OCI-M2 (cell line): ENCODE data around the gene ALOXE3.

ENCODE experiments used
- DNase-seq: peaks from one replicate; lab custom pipeline; 2025; ENCODE audit not compliant: unreplicated experiment; lab: John Stamatoyannopoulos, UW

Gene ALOXE3

DNA sequence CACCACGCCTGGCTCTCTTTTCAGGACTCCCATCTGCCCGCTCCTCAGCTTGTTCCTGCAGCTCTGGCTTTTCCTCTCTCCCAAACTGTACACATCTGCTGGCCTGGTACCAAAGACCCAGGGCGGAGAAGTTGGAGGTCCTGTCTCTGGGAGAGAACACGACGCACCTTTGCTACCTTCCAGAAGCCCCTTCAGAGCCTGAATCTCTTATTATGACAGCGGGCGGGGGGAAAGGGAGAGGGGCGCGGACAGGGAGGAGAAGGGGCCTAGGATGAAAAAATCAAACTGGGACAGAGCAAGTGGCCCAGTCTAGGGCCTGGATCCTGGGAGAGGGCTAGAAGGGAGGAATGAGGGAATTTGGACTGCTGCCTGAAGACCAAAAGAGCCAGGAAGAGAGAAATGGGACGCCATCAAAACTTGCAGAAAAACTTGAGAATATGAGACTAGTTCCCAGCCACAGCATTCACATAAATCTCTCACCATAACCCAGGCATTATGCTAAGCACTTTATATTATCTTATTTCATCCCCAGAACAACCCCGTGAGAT lies 36.4 kb upstream of the ALOXE3 start:
- DNase-seq = no peak

DNA sequence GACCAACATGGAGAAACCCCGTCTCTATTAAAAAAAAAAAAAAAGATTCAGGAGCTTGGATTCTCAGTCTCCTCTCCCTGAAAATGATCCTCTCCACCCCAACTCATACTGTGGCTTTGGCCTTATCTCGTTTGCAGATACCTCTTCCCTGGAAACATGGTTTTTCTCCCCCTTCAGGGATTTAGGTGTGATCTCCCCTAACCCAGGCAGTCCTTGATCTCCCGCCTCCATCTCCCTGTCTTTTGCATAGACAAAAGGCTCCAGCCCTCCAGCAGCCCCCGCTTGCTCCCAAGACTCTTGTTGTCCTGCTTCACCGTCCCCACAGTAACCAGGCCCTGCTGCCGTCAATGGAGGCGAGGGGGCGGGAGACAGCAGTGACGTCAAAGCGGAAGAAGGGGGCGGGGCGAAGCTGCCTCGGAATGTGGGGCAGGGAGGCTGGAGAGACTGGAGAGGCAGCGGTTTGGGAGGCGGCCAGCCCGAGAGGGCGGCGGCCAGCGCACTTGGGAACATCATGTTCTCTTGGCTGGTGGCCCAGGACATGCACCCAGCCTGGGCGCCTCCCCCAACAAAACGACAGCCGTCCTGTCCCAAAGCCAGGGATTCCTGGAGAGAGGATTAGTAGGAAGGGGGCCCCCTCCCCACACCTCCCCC lies 35.8 kb upstream of the ALOXE3 start:
- no peak for DNase-seq

DNA sequence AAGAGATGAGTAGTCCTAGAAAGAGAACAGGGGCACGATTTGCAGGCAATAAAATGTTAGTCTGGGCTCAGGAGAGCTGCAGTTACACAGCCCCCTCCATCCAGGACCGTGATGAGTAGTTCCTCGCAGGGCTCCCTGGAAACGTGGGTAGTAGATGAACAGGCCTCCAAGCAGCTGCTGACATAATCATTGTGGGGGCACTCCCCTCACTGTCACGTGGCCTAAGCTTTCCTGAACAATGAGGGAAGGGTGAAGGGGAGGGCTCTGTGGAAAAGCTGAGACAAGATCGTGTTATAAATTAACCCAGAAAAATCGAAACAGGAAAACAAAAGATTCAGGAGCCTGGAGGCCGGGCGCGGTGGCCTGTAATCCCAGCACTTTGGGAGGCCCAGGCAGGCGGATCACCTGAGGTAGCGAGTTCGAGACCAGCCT lies 35.2 kb upstream of the ALOXE3 start:
- DNase-seq = no peak

DNA sequence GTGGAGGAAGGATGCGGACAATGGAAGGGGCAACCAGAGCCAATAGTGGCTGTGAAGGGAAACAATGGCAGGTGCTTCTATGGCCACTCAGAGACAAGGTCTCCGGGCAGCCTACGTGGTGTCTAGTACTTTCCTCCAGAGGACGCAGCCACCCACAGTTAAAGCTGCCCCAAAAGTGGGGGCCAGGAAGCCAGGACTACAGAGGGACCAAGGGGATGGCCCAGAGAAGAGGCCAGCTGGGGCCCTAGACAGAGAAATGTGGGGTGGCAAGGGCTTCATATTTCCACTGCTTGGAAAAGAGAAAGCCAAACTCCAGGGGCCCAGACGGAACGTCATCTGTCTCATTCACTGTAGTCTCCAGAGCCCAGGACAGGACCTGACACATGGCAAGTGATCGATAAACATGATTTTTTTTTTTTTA lies 34.7 kb upstream of the ALOXE3 start:
- DNase-seq = no peak

DNA sequence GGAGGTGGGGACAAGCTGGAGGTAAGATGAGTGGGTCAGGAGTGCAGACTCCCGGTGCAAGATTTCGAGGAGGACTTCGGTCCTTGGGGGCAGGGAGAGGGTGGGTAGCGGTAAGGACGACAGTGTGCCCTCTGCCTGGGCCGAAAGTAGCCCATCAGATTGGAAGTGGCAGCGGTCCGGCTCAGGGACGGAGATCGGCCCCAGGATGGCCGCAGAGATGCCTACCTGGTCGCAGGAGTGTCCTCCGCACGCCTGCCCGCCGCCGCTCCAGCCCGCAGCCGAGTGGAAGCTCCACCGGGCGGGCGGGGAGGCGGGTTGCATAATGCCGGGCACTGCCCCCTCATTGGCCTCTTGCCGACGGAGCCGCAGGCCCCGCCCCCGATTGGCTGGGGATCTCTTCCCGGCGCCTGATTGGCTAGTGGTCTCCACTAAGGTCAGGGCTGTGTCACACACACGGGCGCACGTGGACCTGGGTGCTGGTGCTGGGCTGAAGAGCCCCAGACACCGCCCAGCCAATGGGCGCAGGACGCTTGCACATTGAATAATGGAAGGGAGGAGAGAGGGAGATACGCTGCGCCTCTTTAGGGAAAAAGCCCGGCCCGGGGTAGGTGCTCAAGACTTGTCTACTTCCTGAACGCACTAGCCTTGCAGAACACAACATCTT lies 33.9 kb upstream of the ALOXE3 start, which contains the start of gene PER1:
Gene PER1 (minus strand): TSS at position 293 of the 664 bp plus-strand sequence. CDS start 1,698 bp downstream, outside the sequence.
- no peak for DNase-seq

DNA sequence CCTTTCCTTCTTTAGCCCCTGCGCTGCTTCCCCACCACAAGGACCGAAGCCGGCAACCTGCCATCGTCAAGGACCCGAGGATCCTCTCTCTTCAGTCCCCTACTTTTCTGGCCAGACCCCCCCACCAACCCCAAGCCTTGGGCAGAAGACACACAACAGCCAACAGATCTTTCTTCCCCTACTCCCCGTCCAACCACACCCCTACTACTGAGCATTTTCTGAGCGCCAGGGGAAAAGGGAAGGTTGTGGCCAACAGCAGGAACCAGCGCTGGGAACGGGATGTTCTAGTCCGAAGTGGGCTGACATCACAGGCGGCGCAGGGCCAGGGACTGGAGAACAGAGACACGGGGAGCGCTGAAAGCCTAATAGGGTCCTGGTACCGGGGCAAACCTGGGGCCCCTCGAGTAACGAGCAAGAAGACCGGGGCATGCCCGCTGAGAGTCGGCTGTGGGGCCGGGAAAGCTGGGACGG lies 33.4 kb upstream of the ALOXE3 start:
- DNase-seq = no peak

DNA sequence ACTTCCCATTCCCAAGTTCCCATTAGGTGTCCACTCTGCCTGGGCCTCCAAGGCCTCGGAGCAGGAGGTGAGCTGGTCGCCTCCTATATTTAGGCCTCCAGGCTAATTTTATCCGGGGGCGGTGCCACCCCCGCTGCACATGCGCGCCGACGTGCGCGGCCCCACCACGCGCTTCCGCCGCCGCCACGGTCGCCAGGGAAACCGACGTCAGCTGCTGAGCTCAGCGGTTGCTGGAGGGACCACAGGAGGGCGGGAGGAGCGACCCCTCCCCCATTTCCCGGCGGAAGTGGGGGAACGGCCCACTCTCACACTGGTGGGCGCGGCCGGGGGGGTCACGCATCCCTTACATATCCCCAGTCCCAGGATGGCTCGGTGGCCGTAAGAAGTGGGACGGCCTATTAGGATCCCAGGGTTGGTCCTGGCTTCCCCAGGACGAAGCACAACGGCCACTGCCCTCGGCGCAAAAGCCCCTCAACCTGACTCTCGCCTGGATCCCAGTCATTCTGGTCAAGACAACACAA lies 32.9 kb upstream of the ALOXE3 start:
- no peak for DNase-seq

DNA sequence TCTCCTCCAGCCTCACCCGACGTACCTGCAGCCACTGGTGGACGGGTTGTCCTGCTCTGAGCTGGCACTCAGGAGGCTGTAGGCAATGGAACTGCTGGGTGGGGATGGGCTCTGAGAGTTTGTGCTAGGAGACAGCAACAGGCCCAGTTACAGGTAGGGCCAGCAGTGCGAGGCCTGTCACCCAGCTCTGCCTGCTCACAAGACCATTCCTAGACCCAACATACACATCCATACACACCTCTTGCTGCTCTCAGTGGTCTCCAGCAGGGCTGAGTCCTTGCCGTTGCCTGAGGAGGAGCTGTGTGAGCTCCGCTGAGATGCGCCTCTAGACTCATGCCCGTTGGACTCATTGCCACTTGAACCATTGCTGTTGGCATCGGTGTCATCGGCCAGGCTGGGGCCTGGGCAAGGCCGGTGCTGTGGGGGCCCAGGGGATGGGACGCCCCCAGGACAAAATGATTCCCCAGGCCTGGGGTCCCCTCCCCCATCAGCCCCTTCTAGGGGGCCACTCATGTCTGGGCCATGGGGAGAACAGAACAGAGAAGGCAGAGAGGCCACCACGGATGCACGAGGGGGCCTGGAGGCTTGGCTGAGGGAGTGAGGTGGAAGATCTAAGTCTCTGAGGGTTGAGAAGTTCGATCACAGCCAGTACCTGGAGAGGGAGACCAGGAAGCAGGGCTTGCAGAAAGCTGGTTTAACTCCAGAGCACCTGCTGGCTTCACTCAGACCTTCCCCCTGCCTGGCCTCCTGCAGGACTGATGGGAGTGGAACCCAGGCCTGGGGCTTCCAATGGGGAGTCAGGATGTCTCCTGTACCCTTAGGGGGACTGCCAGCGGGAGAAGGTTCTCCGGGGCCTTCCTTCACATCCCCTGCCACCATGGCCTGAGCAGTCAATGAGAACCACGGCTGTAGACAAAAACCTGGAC lies 32.1 kb upstream of the ALOXE3 start:
- DNase-seq = no peak

DNA sequence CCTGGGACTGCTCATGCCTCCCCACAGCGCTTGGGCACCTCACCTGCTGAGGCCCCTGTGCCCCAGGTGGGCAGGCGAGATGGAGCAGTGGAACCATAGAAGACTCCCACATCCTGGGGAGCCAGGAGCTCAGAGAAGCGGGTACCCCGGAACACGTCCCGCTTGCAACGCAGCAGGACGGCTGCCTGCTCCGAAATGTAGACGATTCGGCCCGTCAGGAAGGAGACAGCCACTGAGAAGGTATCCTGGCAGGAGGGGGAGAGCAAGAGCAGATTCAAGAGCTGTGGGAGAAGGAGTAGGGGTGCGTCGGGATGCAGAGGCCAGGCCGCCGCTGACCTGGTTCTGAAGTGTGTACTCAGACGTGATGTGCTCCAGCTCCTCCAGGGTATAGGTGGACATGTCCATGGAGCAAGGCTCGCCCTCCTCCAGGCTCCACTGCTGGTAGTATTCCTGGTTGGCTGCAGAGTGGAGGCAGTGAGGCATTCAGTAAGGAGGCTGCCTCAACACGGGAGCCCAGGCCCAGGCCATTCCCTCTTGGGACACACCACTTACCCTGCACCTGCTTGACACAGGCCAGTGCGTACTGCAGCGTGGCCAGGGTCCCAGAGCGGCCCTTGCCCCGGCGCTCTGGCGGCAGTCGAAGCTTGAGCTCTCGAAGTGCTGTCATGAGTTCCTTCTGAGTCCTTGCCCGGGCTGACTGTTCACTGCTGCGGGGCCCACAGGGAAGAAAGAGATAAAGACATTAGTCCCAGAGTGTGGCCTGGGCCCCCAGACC lies 31.3 kb upstream of the ALOXE3 start:
- DNase-seq = no peak

DNA sequence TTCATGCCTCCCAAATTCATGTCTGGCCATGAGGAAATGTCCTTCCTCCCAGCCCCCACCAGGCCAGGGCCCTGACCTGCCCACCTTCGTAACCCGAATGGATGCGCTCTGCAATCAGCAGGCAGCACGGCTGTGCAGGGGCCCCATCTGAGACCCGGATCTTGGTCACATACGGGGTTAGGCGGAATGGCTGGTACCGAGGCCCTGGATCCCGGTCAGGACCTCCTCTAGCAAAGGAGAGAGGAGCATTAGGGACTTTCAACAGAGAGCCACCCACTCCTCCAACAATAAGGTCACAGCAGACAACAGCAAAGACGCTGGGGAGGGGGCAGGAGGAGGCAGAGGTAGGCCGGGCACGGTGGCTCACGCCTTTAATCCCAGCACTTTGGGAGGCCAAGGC lies 30.2 kb upstream of the ALOXE3 start:
- no peak for DNase-seq

DNA sequence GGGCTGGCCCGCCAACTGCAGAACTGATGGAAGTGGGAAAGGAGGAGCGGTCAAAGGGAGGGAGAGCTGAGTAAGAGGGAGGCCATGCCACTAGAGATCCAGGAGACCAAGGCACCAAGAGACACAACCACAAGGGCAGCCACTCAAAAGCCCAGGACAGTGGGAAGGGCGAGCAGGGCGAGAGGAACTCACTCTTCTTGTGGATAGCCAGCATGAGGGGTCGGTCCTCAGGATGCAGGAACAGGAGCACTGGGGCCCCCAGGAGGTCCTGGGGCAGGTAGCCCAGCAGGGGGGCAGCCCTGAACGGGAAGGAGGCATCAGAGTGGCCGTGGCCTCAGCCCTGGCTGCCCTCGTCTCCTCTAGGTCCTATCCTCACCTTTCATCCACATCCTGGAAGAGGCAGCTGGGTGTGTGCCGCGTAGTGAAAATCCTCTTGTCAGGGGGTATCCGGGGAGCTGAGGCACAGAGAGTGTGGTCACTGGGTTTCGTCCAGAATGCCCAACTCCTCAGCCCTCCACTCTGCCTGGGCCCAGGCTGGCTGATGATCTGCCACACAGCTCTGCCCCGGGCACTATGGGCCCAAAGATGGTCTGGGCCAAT lies 29.6 kb upstream of the ALOXE3 start:
- DNase-seq = no peak

DNA sequence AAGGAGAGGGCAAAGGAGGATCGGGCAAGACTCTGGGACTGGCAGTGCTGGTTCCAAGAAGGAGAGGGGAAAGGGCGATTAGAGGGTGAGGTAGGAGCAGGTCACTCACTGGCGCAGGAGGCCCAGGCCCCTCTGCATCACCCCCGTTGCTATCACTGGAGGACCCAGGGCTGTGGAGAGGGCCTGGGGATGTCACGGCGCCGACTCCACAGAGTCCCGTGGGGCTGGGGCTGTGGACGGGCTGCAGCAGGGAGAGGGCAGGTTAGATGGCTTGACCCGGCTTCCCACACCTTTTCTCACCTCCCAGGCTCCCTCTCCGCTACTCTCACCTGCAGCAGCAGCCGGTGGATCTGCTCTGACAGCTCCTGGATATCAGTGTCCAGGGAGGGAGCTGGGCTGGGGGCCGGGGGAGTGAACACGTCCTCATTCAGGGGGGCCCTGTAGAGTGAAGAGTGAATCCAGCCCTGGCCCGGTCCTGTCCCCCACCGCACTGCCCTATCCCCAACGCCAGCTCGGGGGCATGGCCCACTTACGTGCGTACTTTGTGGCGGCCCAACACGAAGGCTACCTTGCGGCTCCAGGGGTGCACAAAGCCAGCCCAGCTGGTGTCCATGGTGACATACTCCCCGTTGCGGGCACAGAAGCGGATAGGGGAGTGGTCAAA lies 29.0 kb upstream of the ALOXE3 start:
- no peak for DNase-seq

DNA sequence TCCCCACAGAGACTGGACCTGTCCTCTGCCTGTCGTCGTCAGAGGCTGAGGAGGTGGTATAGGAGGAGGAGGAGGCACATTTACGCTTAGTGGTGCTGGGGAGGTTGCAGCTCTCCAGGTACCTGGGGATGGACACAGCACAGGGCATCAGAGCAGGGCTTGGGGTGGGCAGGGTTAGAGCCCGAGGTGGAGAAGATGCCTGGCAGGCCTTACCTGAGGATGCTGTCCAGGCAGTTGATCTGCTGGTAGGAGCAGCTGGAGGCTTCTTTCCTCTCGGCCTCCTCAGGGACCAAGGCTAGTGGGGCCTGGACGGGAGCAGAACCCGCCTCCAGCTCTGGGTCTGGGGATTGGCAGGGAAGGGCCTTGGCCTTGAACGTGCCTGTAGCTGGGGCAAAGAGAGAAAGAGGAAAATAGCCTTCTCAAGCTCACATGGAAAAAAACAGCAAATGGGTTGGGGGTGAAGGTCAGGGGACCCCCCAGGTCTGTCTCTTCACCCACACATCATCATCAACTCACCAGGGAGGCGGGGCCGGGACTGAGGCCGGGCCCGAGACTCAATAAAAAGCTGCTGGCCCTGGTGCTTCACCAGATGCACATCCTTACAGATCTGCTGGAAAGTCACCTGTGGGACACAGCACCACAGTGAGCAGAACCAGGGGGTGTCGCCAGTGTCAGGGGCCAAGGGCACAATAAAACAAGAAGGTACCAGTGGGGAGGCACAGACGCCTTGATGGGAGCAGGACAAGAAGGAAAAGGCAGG lies 28.2 kb upstream of the ALOXE3 start:
- no peak for DNase-seq

DNA sequence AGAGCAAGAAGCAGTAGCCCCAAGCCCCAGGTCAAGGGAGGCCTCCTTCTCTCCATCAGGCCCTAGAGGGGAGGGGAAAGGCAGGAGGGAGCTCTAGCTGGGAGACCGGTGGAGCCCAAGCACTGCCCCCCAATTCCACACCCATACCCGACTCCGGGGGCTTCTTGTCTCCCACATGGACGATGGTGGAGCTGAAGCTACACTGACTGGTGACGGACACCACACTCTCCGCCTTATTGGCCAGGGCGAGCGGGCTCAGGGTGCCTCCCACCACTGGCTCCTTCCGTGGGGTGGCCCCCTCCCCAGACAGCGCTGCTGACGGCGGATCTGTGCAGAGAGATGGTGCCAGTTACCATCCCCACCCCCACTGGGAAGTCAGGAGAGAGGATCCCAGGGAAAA lies 27.5 kb upstream of the ALOXE3 start:
- DNase-seq = no peak

DNA sequence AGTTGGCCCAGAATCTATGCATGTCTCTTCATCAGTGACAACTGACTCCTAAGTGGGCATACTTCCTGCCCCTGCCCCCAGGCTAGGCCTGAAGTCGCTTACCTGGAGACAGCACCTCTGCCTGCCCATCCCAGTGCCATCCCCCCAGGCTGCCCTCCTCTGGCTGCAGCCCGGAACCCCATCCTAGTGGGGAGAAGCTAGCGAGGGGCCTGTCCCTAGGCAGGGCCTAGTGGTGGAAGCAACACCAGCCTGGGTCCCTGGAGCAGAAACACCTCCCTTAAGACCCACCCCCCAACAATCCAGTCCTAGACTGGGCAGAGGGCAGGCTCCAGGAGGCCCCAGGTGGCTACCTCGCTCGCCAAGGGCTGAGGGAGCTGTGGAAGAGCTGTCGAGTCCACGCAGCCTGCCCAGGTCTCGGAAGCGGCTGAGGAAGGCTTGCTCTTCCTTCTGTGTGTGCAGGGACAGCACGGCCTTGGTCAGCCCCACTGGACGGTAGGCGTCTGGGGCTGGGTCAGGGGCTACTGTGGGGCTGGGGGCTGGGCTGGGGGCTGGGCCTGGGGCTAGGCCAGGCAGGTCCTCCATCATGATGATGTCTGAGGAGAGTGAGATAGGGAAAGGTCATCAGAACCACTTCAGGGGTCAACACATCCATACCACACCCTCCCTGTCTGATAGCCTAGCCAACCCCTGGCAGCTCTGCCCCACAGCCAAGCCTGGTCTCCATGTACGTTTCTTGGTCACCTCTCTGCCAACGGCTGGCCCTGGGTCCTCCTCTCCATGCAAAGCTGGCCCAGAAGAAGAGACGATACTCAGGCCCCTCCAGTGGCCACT lies 26.3 kb upstream of the ALOXE3 start:
- no peak for DNase-seq

DNA sequence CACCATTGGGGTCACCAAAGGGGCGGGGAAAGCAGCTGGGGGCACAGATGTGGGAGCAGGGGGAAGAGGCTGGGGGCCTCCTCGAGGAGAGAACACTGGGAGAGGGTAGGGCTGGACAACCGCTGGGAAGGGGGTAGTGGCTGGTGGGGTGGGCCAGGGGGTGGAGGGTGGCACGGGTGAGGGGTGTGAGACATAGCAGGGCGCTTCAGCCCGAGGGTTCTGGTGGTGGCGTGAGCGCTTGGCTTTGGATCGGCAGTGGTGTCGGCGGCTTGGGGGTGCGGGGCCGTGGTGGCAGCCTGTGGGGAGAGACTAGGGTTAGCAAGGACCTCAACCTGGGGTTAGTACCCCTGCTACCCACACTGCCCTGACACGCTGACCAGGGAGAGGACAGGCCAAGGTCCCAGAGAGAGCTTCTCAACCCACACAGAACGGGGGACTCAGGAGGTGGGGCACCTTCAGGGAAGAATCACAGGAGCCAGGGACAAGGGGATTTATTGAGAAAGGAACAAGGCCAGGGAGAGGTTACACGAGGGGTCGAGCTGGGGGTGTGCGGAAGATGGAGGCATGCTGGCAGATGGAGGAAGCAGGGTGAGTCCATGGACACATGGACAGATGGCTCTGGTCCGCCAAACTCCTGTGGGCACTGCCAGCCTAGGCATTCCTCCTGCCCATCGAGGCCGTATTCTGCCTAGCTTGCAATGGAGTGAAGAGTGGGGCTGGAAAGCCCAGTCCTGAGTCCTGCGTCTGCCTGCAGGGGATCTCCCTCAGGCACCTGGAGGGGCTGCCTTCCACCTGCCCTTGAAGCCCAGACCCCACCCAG lies 25.5 kb upstream of the ALOXE3 start:
- no peak for DNase-seq
